Stimulated activated CD4-positive, alpha-beta T cell treated with anti-CD3 and anti-CD28 coated beads, Interleukin-15, amount 100 ng/mL, for 1 hour (primary cell): ENCODE data around the gene ACTN3.
"Not testable (repeated sequence)": the region's sequence is repeated elsewhere in the genome, so short reads cannot be mapped to it uniquely, and the experiment has no call there.

Source experiments
- DNase-seq, 2 donors: peaks; one replicate each; pipeline ENCODE4 v3.0.0-alpha.2; 2020; ENCODE audit warnings: low read depth in 1 of 2, low spot score in 1 of 2

ACTN3 gene

DNA sequence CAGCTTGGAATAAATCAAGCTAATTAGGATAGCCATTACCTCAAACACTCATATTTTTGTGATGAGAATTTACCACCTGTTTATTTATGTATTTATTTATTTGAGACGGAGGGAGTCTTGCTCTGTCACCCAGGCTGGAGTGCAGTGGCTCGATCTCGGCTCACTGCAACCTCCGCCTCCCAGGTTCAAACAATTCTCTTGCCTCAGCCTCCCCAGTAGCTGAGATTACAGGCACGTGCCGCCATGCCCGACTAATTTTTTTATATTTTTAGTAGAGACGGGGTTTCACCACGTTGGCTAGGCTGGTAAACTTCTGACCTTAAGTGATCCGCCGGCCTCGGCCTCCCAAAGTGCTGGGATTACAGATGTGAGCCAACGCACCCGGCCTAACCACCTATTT, 1.8 kb upstream of the ACTN3 start:
- DNase-seq: not testable (repeated sequence)

DNA sequence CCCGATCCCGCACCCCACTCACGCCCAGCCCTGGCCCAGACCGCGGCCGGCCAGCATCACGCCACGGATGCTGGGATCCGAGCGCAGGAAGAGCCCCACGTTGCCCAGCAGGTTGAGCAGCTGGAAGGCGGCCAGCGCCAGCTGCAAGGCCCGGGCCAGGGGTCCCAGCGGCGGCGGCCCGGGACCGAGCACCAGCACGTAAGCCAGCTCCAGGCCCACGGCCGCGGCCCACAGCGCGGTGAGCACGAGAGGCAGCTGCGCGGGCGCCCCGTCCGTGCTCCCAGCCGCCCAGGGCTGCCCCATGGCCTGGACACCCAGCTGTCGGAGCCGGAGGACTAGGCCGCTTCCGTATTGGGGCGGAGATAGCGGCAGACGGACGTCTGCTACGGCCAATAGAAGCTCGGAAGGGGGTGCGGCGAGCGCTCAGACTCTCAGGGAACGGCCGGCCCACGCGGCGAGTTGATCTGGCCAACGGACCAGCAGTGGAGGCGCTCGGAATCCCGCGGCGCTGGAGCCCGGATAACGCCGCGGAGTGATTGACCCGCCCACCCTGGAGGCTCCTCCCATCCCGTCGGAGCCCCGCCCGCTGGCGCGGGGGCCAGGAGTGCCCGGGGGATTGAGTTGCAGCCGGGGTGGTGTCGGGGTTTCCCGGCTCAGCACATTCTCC, 869 bp upstream of the ACTN3 start, which contains the start of gene ZDHHC24:
TSS of gene ZDHHC24 (minus strand) at position 348 of the 667 bp plus-strand sequence. CDS start at position 303, 45 bp downstream.
- peak; percentile 64 to 74 for DNase-seq

DNA sequence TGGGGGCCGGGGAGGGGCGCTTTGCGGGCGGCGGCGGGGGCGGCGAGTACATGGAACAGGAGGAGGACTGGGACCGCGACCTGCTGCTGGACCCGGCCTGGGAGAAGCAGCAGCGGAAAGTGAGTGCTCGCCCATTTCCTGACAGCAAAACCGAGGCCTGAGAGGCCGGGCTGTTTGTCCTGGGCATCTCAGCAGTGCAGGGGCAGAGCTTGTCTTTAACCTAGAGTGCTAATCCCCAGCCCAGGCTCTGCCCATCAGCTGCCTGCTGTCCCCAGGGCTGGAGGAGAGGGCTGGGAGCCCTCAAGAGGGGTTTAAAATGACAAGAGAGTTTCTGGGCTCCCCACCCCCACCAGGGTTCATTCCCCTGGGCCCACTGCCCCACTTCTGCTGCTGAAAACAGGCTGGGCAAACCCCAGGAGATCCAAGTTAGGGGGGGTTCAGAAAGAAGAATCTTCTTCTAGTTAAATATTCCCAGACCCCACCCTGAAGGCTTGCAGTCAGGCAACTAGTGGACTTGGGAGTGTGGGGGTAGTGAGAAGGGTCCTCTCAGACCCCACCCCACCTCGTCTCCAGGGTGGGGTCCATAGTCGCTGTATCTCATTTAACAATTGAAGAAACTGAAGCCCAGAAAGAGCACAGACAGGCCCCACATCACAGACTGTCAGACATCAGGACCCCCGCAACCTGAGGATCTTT, 411 bp downstream of the ACTN3 start:
- DNase-seq: no peak

DNA sequence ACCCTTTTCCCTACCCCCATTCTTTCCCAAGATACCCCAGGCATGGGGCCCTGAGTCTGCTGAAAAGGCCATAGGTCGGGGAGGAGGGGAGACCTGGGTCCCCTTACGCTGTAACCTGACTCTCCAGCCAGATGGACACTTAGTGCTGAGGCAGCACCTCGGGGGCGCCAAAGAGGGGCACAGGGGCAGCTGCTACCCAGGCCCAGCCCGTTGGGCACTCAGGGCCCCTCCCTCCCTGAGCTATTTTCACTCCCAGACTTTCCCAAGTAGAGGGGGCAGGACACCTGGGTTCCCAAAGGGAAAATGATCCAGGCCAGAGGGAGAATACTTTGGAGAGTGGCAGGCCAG, 933 bp downstream of the ACTN3 start:
- DNase-seq: no peak

DNA sequence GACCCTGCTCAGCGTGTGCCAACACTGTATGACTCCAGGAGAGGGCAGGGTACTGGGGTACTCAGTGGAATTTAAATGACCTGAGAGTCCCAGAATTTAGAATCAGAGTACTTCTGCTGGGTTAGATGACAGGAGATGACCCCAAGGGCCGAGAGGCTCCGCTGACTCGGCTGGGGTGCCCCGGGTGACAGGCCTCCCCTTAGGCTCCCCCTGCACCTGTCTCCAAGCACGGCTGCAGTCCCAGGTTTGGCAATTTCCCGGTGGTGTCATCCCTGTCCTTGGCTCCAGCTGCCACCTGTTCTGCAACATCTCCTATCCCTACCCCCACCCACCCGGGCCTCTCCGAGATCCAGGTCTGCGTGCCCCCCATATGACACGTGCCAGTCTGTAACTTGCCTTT, 1.3 kb downstream of the ACTN3 start:
- DNase-seq: no peak

DNA sequence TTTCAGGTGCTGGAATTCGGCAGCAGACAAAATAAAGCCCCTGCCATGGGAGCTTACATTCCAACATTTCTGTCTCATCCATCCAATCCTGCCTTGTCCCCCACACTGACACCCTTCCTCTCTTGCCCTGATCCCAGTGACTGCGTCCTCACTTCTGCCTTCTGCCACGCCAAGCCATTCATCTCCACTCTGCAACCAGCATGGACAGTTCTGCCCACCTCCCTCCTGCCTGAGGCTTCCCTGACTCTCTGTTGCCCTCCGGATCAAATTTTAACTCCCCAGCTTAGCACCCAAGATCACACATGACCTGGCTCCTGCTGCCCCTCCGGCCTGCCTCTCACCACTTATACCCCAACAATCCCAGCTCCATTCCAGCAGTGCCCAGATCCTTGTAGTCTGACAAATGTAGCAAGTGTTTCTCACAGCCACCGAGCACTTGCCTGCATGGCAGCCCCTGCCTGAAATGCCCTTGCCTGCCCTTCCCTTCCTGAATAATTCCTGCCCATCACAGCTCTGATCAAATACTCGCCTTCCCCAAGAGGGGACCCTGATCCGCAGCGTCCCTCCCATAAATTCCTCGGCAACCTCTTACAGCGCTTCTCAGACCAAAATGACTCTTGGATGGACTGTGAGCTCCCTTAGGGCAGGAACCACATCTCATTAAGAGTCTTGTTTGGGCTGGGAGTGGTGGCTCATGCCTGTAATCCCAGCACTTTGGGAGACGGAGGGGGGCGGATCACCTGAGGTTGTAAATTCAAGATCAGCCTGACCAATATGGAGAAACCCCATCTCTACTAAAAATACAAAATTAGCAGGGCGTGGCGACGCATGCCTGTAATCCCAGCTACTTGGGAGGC, 2.3 kb downstream of the ACTN3 start:
- no peak for DNase-seq

DNA sequence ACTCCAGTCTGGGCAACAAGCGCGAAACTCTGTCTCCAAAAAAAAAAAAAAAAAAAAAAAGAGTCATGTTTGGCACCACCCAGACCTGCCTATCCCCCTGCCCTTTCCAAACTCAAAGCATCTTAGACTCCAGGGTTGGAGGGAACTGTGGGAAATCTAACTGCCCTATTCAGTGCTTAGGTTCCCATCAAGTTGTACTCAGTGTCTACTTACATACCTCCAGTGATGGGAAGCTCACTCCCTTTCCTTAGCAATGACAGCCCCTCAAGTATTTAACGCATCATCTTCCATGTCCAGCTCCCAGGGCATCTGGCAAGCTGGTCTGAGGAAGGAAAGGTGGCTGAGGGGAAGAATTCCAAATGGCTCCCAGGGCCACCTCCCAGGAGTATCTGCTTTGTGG, 3.0 kb downstream of the ACTN3 start:
- no peak for DNase-seq

DNA sequence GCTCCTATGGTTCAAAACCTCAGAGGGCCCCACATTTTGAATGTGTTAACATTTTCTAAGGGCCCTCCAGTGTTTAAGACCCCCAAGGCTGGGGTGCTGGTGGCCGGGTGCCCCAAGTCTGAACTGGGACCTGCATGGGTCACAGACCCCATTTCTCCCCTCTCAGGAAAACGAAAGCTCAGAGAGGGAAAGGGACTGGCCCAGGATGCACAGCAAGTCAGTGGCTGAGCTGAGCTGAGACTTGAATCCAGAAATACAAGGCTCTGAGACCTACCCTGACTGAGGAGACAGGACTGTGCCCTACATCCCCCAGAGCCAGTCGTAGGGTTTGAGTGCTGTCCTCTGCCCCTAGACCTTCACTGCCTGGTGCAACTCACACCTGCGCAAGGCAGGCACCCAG, 4.2 kb downstream of the ACTN3 start:
- DNase-seq: no peak

DNA sequence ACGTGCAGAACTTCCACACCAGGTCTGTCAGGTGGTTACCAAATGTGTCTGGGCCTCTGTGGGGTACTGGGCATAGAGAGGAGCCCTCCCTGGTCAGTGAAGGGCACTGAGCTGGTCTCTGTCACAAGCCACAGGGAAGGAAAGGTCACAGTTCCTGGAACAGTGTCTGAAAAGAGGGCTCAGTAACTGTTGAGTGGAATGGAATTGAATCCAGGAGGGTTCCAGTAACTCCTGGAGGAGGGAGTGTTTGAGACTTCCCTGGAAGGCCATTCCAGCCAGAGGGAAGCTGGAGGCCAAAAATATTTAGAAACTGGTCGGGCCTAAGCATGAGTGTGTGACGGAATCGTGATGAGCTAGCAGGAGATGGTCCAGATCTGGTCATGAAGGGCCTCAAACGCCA, 7.9 kb downstream of the ACTN3 start:
- no peak for DNase-seq

DNA sequence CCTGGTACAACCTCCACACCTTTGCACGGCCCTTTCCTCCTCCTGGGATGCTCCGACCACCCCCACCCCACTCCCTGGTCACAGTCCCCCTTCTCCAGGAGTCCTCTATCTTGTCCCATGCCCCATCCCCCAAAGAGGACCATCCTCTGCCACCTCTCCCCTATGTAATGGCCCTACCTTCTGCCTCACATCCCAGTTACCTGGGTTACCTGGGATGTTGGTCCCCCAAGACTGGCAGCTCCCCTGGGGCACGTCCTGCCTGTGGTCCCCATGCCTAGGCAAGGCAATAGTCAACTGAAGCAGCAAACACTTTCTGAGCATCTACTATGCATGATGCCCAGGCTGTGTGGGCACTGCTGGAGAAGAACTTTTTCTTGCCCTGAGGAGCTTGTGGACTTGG, 8.7 kb downstream of the ACTN3 start:
- DNase-seq: no peak

DNA sequence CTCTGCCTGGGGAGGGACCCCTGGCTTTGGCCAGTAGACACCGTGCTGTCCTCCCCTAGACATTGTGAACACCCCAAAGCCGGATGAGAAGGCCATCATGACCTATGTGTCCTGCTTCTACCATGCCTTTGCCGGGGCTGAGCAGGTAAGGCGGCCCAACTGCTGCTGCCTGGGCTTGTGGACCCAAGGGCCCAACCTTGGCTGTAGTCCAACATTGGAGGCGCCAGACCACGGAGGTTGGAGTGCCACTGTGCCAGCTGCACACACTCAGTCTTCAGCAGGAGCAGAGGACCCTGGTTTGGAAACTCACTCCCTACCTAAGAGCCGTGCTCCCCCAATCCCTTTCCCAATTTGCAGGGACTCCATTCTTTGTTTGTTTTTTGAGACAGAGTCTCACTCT, 9.4 kb downstream of the ACTN3 start:
- no peak for DNase-seq

DNA sequence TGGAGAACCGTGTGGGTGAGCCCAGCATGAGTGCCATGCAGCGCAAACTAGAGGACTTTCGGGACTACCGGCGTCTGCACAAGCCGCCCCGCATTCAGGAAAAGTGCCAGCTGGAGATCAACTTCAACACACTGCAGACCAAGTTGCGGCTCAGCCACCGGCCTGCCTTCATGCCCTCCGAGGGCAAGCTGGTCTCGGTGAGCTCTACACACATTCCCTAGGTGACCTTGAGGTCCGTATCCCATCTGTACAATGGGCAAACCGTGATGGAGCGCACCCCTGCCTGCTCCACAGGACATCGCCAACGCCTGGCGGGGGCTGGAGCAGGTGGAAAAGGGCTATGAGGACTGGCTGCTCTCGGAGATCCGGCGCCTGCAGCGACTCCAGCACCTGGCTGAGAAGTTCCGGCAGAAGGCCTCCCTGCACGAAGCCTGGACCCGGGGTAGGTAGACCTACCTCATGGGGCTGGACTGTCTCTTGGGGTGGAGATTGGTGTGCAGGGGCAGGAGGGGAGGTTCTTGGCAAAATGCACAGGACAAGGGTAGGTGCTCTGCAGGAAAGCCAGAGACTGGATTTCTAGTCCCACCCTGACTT, 11.1 kb downstream of the ACTN3 start:
- DNase-seq: no peak

DNA sequence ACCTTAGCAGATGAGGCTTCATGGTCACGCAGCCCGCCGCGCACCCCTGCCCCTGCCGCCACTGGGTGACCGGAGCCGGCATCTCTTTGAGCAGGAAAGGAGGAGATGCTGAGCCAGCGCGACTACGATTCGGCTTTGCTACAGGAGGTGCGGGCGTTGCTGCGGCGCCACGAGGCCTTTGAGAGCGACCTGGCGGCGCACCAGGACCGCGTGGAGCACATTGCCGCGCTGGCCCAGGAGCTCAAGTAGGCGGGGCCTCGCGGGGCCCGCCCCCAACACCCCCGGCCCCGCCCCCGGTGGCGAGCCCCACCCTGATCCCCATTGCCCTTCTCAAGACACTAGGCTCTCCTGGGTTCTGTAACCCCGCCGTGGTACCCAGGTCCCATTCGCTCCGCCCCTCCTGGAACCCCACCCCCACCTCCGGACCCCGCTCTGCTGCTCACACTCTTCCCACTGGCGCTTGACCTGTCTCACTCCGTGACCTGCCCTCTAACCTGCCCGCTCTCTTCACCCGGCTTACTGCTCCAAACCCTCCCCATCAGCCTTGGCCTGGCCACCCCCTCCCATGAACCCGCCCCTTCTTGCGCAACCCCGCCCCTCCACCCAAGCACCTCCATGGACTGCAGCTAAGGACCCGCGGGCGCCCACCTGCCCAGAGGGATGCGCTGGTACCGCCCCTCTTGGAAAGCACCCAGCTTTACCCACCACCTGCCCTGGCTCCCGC, 12.6 kb downstream of the ACTN3 start:
- peak in 1 of 2 donors; percentile 17 for DNase-seq

DNA sequence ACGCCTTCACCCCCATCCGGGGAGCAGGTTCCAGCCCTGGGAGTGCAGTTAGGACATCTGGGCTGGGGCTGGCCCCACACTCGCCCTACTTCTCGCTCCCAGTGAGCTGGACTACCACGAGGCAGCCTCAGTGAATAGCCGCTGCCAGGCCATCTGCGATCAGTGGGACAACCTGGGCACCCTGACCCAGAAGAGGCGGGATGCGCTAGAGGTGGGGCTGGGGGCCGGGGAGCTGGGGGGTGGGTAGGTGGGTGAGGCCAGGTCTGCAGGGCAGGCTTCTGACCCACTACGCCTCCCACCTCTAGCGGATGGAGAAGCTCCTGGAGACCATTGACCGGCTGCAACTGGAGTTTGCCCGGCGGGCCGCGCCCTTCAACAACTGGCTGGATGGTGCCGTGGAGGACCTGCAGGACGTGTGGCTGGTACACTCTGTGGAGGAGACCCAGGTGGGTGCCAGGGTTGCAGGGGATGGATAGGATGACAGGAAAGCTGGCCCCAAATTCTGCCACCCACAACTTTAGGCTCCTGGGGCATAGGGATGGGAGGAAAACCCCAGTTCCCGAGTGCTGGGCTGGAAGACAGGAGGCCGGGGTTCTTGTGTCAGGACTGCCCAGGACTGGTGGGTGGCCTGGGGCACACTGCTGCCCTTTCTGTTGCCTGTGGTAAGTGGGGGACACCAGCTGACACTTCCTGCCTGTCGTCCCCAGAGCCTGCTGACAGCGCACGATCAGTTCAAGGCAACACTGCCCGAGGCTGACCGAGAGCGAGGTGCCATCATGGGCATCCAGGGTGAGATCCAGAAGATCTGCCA, 13.4 kb downstream of the ACTN3 start:
- DNase-seq: no peak

DNA sequence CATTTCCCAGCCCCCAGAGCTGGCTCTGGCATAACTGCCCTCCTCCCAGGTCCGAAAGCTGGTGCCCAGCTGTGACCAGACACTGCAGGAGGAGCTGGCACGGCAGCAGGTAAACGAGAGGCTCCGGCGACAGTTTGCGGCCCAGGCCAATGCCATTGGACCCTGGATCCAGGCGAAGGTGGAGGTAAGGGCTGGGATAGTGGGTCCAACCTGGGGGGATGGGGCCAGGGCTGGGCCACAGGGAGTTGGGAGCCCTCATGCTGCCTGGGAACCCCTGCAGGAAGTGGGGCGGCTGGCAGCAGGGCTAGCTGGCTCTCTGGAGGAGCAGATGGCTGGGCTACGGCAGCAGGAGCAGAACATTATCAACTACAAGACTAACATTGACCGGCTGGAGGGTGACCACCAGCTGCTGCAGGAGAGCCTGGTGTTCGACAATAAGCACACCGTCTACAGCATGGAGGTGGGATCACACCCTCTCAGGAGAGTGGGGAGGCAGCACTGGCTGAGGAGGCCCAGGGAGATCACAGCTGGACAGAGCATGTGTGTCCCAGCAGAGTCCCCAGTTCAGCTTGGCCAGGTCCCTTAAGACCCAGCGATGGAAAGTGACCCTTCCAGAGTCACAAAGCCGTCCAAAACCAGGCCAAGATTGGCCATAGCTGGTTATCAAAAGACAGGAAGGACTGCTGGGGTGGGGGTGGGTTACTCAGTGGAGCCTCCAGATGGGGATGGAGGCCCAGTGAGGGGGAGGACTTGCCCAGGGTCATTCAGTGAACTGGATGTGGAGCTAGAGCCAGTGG, 14.7 kb downstream of the ACTN3 start:
- no peak for DNase-seq

DNA sequence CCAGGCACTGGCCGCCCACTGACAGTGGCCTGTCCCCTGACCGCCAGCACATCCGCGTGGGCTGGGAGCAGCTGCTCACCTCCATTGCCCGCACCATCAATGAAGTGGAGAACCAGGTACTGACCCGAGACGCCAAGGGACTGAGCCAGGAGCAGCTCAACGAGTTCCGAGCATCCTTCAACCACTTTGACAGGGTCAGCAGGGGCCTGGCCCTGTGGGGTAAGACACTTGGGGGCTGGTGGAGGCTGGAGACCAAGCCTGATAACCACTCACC, 15.2 kb downstream of the ACTN3 start:
- no peak for DNase-seq

DNA sequence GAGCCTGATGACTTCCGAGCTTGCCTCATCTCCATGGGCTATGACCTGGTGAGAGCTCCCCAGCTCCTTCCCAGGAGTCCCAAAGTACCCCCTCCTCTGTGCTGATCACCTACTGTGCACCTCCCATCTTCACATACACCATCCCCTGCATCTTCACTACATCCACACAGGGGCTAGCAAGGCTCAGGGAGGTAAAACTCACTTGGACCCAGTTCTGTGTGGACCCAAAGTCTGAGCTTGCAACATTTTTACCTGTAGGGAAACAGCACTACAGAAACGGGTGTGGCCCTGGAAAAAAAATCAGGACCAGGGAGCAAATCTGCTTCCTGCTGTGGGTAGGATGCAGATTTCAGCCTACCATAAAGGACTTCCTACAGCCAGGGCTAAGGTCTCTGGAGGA, 15.6 kb downstream of the ACTN3 start:
- DNase-seq: no peak

DNA sequence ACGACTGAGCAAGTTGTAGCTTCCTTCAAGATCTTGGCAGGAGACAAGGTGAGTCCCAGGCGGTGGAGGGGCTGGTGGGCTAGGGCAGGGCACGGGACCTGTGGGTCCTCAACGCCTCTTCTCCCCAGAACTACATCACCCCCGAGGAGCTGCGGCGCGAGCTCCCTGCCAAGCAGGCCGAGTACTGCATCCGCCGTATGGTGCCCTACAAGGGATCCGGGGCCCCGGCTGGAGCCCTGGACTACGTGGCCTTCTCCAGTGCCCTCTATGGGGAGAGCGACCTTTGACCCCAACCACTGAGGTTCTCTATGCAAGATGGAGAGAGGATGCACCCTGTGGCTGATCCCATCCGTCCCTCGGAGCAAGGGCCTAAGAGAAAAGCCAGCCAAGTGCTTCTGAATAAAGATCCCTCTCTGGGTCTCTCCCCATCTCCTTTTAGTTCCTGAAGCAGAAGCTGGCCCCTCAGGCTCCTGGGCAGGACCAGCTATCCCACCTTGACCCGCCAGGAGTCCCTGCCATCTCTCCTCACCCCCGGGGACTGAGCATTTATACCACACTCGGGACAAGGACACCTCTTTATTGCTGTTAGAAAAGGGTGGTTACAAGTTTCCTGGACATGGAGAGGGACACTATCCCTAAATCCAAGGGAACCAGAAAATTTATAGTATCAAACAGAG, 16.3 kb downstream of the ACTN3 start:
- no peak for DNase-seq

DNA sequence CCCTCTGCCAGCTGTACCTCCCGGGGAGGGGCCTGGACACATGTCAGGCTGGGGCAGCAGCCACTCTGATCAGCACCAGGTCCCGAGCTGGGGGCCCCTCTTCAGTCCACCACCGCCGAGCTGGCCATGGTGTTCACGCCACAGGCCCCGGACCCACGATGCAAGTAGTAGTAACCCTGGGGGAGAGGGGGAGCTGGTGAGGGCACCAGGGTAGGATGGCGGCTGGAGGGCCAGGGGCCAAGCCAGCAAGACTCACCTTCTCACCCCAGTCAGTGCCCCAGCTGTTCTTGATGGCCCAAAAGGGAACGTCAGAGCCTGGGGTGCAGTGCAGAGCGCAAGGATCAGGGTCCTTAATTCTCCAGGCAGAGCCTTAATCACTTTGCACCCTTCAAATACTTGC, 17.1 kb downstream of the ACTN3 start:
- no peak for DNase-seq
